ENCODE data around the gene ARHGAP18. TPM values are rescaled to one million over a fixed set of nuclear protein-coding genes. Genes with fewer than 3 reads are reported as not detected.

ARHGAP18 gene
- total RNA-seq, 1 donor from 2014 or later: 7.9 TPM

- ChIA-PET POLR2A (no interaction called here), CTCF (interaction anchor here (2.3 to 9.5 kb wide), 3 partner anchors 18 to 128 kb away, joined by 7 to 190 read pairs (median 32); no protein-coding TSS in a partner anchor)
- Mint-ChIP-seq H3K4me3 (no peak overlapping the region), H3K27me3 (no peaks in the 10 kb centered on the region), H3K27ac (no peak overlapping the region), H3K4me1 (no peaks in the 10 kb centered on the region), H3K36me3 (ENCODE audit: low read depth) (no peaks in the 10 kb centered on the region), H3K9me3 (no peaks in the 10 kb centered on the region)
- intact Hi-C loops (cut with micrococcal nuclease): no loop called here
- TF ChIP-seq CTCF (IDR thresholded peaks at IDR 0.05): no peak
- DNase-seq (no peak), ATAC-seq (ENCODE audit: low read depth) (no peak)
Measured at GRCh38 chr6:129726650-129727049, 16.7 kb upstream of the ARHGAP18 start.

- intact Hi-C loops (cut with micrococcal nuclease): no loop called here
- H3K36me3 Mint-ChIP-seq (ENCODE audit: low read depth): no peaks in the 10 kb centered on the region
- ChIA-PET POLR2A (interaction anchor here (0.5 kb wide), 1 partner anchor 12 kb away, joined by 4 read pairs; no protein-coding TSS in a partner anchor), CTCF (interaction anchor here (9.5 kb wide), 1 partner anchor 127 kb away, joined by 190 read pairs; no protein-coding TSS in a partner anchor)
- DNase-seq (no peak), ATAC-seq (ENCODE audit: low read depth) (no peak)
- H3K27me3 Mint-ChIP-seq: no peaks in the 10 kb centered on the region
- no peak overlapping the region for H3K27ac Mint-ChIP-seq
- no peaks in the 10 kb centered on the region for H3K9me3 Mint-ChIP-seq
- no peak for TF ChIP-seq CTCF (IDR thresholded peaks at IDR 0.05)
- no peaks in the 10 kb centered on the region for H3K4me1 Mint-ChIP-seq
- no peak overlapping the region for H3K4me3 Mint-ChIP-seq
Measured at GRCh38 chr6:129725341-129725740, 15.4 kb upstream of the ARHGAP18 start.

GRCh38 chr6:129719692-129720091 lies 9.7 kb upstream of the ARHGAP18 start:
- ATAC-seq (ENCODE audit: low read depth) (no peak), DNase-seq (no peak)
- ChIA-PET CTCF (interaction anchor here (1.1 to 2.0 kb wide), 2 partner anchors 10 to 122 kb away, joined by 4 to 9 read pairs; no protein-coding TSS in a partner anchor), POLR2A (no interaction called here)
- no peaks in the 10 kb centered on the region for H3K27me3 Mint-ChIP-seq
- intact Hi-C loops (cut with micrococcal nuclease): no loop called here
- no peak overlapping the region for H3K4me3 Mint-ChIP-seq
- H3K9me3 Mint-ChIP-seq: no peaks in the 10 kb centered on the region
- H3K4me1 Mint-ChIP-seq: peaks cover under 1% of the 10 kb centered on the region
- TF ChIP-seq CTCF (IDR thresholded peaks at IDR 0.05): no peak
- H3K36me3 Mint-ChIP-seq (ENCODE audit: low read depth): no peaks in the 10 kb centered on the region
- H3K27ac Mint-ChIP-seq: no peak overlapping the region

GRCh38 chr6:129717277-129717676 lies 7.3 kb upstream of the ARHGAP18 start:
- no peak for ATAC-seq (ENCODE audit: low read depth)
- H3K9me3 Mint-ChIP-seq: no peaks in the 10 kb centered on the region
- no peak for DNase-seq
- no peak overlapping the region for H3K27ac Mint-ChIP-seq
- no peaks in the 10 kb centered on the region for H3K36me3 Mint-ChIP-seq (ENCODE audit: low read depth)
- POLR2A ChIA-PET: no interaction called here
- no peaks in the 10 kb centered on the region for H3K27me3 Mint-ChIP-seq
- H3K4me1 Mint-ChIP-seq: peaks cover 12% of the 10 kb centered on the region
- no peak for TF ChIP-seq CTCF (IDR thresholded peaks at IDR 0.05)
- H3K4me3 Mint-ChIP-seq: no peak overlapping the region
- intact Hi-C loops (cut with micrococcal nuclease): no loop called here
- CTCF ChIA-PET: no interaction called here

GRCh38 chr6:129713806-129714333 lies 3.9 kb upstream of the ARHGAP18 start:
- H3K4me3 Mint-ChIP-seq: no peak overlapping the region
- ATAC-seq (ENCODE audit: low read depth): no peak
- intact Hi-C loops (cut with micrococcal nuclease): loop anchor here (5.0 kb wide), 1 partner anchor 92 kb away; no protein-coding TSS in a partner anchor

More at GRCh38 chr6:129713806-129714333, 3.9 kb upstream of the ARHGAP18 start:
- Mint-ChIP-seq H3K36me3 (ENCODE audit: low read depth) (peaks cover 6% of the 10 kb centered on the region), H3K4me1 (peaks cover 34% of the 10 kb centered on the region), H3K9me3 (no peaks in the 10 kb centered on the region), H3K27ac (no peak overlapping the region), H3K27me3 (no peaks in the 10 kb centered on the region)
- no peak for TF ChIP-seq CTCF (IDR thresholded peaks at IDR 0.05)
- ChIA-PET CTCF (interaction anchor here (1.3 kb wide), 1 partner anchor 16 kb away, joined by 5 read pairs; no protein-coding TSS in a partner anchor), POLR2A (interaction anchor here (0.7 kb wide), 1 partner anchor 11 kb away, joined by 4 read pairs; no protein-coding TSS in a partner anchor)
- DNase-seq: no peak
